GM18861 (cell line): Measurements from ENCODE around the gene TAB3.

Source experiments
- ATAC-seq: cut with Tn5 transposase; IDR thresholded peaks from one replicate; pipeline ENCODE4 v1.9.1; 2021; ENCODE audit not compliant: unreplicated experiment

Gene TAB3, protein sequence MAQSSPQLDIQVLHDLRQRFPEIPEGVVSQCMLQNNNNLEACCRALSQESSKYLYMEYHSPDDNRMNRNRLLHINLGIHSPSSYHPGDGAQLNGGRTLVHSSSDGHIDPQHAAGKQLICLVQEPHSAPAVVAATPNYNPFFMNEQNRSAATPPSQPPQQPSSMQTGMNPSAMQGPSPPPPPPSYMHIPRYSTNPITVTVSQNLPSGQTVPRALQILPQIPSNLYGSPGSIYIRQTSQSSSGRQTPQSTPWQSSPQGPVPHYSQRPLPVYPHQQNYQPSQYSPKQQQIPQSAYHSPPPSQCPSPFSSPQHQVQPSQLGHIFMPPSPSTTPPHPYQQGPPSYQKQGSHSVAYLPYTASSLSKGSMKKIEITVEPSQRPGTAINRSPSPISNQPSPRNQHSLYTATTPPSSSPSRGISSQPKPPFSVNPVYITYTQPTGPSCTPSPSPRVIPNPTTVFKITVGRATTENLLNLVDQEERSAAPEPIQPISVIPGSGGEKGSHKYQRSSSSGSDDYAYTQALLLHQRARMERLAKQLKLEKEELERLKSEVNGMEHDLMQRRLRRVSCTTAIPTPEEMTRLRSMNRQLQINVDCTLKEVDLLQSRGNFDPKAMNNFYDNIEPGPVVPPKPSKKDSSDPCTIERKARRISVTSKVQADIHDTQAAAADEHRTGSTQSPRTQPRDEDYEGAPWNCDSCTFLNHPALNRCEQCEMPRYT

GRCh38 chrX:30889147-30890140 lies at the start of gene TAB3:
TAB3 (minus strand) TSS chrX:30889254; CDS start chrX:30859588, 29,666 bp downstream.
- ATAC-seq: peak; percentile 88

DNA sequence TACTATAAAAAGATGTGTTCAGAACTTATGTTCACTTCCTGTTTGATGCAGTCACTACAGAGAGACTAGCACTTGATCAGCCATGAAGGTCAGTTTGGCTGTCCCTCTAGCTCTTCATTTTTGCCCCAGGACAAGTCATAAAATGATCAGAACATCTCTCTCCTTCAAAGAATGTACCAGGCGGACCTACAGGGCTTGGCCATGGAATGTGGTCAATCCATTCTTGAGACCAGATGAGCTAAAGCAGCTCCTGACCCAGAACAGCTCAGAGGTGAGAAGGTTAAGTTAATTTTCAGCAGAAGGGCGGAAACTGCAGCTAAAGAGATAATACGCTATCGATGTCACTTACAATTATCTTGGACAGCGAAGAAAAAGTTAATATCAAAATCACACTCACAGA lies 49.2 kb upstream of the TAB3 start:
- no peak for ATAC-seq

- ATAC-seq: no peak
Observed at GRCh38 chrX:30935985-30936384, 46.9 kb upstream of the TAB3 start.

DNA sequence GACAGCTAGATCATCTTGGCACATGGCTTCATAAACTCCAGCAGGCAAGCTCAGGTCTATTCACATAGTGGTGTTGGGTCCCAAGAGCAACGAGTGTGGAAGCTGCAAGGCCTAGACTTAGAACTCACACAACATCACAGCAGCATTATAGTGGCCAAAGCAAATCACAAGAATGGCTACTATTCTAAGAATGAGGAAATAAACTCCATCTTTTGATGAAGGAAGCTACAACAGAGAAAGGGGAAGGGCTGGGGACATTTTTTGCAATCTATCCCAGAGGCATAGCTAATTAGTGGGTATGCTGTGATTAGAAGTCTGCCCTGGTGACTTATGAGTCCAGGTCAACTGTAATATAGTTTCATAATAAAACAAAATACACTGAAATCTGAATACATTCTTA lies 42.9 kb upstream of the TAB3 start:
- ATAC-seq: no peak

DNA sequence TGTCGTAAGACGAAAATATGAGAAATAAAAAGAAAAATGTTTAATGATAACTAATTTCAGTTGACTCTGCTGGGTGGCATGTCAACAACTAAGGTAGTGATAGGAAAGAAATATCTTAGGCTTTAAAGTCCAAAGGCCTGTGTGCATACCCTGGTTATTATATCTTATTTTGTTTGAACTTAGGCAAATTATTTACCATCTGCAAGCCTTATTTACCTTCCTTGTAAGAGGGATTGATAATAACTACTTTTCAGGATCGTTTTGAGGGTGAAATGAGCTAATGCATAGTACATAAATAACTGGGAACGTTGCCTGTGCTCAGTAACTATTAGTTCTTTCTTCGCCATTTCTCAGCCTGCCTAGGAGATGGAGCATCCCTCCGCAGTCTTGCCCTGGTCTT lies 41.6 kb upstream of the TAB3 start:
- ATAC-seq: no peak

- no peak for ATAC-seq
Observed at GRCh38 chrX:30930143-30930542, 41.1 kb upstream of the TAB3 start.

GRCh38 chrX:30920271-30920670 lies 31.2 kb upstream of the TAB3 start:
- no peak for ATAC-seq

- ATAC-seq: no peak
Observed at GRCh38 chrX:30918480-30918879, 29.4 kb upstream of the TAB3 start.

DNA sequence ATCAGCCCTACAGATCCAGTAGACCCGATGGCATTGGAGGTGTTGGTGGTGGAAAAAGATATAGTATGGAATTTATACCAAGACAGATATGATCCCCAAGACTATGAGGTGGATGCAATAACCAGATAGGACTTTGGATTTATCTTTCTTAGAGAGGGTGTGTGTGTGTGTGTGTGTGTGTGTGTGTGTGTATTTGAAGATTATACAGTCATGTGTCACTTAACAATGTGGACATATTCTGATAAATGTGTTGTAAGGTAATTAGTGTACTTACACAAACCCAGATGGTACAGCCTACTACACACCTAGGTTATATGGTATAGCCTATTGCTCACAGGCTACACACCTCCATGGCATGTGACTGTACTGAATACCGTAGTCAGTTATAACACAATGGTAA lies 24.4 kb upstream of the TAB3 start:
- ATAC-seq: no peak

- ATAC-seq: no peak
Observed at GRCh38 chrX:30910124-30910860, 21.2 kb upstream of the TAB3 start.

DNA sequence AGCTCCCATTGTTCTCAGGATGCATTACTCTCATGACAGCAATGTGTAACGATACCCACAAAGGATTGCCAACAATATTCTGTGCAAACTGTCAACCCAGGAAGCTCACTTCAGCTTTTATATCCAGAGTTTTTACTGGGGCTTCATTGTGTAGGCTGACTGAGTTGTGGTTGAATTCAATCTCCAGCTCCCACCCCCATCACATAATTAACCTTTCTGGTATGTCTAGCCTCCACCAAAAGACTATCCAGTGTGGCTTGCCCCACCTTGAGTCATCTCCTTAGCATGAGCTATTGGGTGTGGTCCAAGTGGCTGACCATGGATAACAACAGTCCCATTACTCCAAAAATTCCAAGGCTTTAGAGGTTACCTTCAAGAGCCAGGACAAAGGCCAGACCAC lies 17.7 kb upstream of the TAB3 start:
- ATAC-seq: no peak

GRCh38 chrX:30905321-30905720 lies 16.3 kb upstream of the TAB3 start:
- ATAC-seq: no peak

GRCh38 chrX:30904632-30905031 lies 15.6 kb upstream of the TAB3 start:
- ATAC-seq: no peak

- ATAC-seq: no peak
Observed at GRCh38 chrX:30904186-30904585, 15.1 kb upstream of the TAB3 start.

- no peak for ATAC-seq
Observed at GRCh38 chrX:30900227-30900626, 11.2 kb upstream of the TAB3 start.

DNA sequence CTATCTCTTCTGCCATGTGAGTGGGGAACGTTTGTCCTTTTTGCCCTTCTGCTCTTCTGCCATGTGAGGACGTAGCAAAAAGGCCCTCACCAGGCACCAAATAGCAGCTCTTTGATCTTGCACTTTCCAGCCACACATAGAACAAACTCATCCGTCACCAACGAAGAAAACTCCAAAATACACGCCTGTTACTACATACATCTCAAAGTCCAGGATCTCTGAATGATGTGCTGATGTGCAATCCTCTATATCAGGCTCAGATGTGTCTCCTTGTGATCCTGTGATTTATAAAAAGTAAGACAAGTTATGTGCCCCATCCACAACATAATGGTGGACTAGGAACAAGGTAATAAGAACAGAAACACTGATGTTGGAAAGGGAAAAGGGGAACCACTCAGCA lies 9.8 kb upstream of the TAB3 start:
- ATAC-seq: no peak

DNA sequence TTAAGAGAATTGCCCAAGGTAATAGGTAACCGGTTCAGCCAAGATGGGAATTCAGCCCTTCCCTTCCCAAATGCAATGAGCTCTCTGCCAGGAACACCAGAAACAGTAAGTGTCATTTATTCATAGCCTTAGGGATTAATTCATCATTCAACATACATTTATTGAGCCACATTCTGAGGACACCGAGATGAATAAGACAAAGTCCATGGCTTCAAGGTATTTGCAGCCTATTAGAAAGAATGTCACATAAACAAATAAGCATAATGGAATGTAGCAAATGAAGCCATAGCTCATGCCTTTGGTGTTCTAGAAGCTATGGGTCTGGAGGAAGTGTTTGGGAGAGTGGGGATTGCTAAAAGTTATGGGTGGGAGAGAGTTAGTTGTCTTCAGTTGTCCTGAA lies 6.3 kb upstream of the TAB3 start:
- no peak for ATAC-seq

DNA sequence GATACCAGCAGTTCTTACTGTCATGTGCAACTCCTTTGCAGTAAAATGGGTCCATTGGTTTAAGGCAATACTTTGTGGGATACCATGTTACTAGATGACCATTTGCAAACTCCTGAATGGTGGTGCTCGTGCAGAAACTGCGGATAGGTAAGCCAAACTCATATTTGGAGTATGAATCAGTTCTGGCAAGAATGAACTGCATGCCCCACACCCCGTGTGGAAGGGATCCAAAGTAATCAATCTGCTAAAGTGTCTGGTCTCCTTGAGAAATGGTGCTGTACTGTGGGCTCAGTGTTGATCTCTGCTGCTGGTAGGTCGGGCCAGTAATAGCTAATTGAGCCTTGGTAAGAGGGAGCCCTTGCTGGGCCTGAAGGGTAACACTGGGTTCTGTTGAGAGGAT lies 4.2 kb upstream of the TAB3 start:
- ATAC-seq: no peak

DNA sequence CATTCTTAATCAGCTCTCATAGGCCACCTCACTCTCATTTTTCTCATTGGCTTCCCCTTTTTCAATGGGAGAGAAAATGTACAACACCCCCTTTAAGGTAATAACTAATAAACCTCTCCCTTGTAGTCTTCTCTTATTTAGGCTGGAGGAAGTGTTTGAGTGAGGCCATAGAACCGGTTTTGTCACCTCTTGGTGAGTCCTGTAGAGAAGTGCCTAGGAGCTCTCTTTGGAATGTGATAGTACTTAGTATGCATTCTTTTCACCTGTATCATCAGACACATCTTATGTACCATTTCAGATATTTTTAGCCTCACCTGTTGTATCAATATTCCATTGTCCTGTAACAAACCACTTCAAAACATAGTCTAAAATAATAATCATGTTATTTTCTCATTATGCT lies 3.5 kb upstream of the TAB3 start:
- no peak for ATAC-seq

DNA sequence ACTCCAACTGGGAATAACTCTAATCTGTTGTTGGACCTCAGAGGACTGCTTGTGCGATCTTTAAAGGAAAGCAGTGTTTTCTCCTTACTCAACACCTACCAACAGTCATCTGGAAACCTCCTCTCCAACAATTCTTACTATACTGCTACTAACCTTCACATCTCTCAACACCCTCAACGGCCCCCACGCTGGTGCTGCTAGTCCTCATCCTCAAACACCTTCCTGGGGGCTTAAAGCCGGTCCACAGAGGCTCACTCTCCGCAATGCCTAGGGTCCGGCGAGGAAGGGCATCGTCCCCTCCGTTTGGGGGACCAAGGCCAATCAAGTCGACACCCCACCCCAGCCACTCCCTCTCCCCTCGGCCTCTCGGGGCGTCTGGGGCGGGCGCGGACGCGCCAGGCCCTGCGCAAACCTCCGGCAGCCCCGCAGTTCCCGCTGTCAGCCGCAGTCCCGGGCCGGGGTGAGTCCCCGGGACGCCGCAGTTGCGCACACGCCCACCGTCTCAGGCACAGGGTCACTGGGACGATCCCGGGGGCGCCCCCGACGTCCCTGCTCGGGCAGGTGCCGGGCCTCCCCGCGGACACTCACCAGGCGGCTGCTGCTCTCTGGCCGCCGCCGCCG lies 418 bp downstream of the TAB3 start:
- ATAC-seq: peak; percentile 14
